ENCODE measurements around the gene MARCHF9.
"Not testable (repeated sequence)": the region's sequence is repeated elsewhere in the genome, so short reads cannot be mapped to it uniquely, and the experiment has no call there.

The MARCHF9 gene, protein sequence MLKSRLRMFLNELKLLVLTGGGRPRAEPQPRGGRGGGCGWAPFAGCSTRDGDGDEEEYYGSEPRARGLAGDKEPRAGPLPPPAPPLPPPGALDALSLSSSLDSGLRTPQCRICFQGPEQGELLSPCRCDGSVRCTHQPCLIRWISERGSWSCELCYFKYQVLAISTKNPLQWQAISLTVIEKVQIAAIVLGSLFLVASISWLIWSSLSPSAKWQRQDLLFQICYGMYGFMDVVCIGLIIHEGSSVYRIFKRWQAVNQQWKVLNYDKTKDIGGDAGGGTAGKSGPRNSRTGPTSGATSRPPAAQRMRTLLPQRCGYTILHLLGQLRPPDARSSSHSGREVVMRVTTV

GRCh38 chr12:57754411-57755193 is at the start of gene MARCHF9:
Gene MARCHF9, plus strand, starts transcription at chr12:57755103. Its CDS starts 426 bp downstream, at chr12:57755529.
- DNase-seq, result peak; percentile 73

- no peak for DNase-seq
Observed at GRCh38 chr12:57707250-57707649, 47.7 kb upstream of the MARCHF9 start.

GRCh38 chr12:57708296-57708695 is 46.6 kb upstream of the MARCHF9 start:
- DNase-seq, result no peak

DNA sequence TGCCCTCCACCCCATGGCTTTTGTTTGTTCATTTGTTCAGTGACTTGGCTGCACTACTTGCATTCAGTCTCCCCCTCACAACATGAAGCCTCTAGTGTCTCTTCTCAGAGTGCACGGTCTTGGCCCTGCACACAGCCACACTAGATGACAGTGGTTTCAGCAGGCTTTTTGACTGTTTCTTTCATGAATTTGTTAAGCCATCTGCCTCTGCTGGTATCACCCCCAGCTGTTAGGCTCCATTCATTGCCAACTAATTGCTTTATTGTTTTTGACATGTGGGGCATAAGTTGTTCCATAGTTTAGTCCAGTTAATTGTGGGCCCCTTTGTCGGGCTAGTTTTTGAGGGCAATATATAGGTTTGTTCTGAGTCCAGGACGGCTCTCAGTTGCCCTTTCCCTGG is 42.2 kb upstream of the MARCHF9 start:
- no peak for DNase-seq

- DNase-seq, result no peak
Observed at GRCh38 chr12:57713209-57713608, 41.7 kb upstream of the MARCHF9 start.

DNA sequence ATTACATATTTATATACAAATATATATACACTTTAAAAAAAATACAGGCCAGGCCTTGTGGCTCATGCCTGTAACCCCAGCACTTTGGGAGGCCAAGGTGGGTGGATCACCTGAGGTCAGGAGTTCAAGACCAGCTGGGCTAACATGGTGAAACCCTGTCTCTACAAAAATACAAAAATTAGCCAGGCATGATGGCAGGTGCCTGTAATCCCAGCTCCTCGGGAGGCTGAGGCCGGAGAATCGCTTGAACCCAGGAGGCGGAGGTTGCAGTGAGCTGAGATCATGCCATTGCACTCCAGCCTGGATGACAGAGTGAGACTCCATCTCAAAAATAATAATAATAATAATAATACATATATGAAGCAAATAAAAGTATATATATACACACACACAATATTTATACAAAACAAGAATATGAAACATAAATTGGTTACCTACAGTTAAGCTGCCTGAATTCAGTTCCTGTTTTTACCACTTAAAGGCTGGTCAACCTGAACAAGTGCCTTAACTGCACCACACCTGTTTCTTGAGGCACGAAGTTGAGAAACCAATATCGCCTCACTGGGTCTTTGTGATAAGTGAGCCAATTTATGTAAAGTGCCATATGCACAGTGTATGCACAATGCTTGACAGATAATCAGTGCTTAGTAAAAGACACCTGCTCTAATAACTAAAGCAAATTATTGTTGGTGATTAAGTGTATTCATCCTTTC is 39.7 kb upstream of the MARCHF9 start:
- DNase-seq, result not testable (repeated sequence)

GRCh38 chr12:57715786-57716185 is 39.1 kb upstream of the MARCHF9 start:
- DNase-seq, result no peak

GRCh38 chr12:57716305-57716704 is 38.6 kb upstream of the MARCHF9 start:
- DNase-seq, result no peak

DNA sequence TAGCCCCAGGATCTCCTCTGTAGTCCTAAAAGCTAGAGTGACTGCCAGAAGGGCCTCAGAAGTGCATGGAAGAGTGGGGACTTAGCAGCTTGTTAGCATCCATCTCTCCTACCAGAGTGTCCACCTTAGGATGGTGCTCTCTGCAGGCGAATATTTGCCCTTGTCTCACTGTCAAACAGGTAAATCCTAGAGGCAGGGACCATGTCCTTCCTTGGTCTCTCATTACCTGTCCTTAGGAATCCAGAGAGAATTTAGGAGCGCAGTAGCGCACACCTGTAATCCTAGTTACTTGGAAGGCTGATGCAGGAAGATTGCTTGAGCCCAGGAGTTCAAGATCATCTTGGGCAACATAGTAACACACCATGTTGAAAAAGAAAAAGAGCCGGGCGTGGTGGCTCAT is 37.8 kb upstream of the MARCHF9 start:
- DNase-seq, result no peak

- no peak for DNase-seq
Observed at GRCh38 chr12:57717846-57718640, 36.9 kb upstream of the MARCHF9 start.

DNA sequence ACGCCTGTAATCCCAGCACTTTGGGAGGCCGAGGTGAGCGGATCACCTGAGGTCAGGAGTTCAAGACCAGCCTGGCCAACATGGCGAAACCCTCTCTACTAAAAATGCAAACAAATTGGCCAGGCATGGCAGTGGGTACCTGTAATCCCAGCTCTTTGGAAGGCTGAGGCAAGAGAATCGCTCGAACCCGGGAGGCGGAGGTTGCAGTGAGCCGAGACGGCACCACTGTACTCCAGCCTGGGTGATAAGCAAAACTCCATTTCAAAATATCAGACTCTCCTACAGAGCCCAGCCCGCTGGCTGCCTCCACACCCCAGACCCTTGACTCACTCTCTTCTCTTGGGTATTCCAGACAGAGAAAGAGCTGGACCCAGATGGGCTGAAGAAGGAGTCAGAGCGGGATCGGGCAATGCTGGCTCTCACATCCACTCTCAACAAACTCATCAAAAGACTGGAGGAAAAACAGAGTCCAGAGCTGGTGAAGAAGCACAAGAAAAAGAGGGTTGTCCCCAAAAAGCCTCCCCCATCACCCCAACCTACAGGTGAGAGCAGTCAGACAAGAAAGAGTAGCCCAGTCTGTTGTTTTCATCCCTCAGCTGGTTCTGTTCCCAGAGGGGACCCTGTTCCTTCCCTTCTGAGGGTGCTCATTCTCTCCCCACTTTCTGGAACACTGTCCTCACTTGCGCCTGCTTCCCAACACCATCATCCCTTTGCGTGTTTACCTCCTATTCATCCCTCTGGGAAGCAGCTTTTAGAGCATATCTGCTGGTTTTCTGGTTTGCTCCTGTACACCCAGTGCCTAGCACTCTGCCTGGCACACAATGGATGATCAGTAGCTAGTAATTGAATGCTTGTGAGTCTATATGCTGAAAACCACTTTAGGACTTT is 36.0 kb upstream of the MARCHF9 start:
- no peak for DNase-seq

DNA sequence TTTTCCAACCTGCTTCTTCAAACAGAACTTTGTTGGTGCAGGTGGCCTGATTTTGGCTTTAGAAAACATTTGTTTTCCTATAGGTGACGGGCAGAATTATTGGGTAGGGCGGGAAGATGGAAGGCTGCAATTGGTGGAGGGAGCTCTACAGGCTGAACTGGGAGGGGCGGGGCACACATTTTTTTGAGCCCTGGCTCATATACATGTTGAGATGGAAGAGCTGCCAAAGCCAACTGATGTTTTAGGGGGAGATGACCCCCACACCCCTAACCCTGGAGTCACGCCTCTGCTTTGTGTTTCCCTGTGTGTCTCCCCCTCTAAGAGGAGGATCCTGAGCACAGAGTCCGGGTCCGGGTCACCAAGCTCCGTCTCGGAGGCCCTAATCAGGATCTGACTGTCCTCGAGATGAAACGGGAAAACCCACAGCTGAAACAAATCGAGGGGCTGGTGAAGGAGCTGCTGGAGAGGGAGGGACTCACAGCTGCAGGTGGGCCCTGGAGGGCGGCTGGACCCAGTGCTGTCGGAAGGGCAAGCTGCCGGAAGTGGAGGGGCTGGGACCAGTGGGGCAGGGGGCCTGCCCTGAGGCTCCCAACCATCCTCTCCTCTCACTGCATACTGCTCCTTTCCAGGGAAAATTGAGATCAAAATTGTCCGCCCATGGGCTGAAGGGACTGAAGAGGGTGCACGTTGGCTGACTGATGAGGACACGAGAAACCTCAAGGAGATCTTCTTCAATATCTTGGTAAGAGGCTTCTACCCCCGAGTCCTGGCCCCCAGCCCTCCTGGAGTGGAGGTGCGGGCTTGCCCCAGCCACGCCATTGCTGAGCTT is 34.9 kb upstream of the MARCHF9 start:
- no peak for DNase-seq

- no peak for DNase-seq
Observed at GRCh38 chr12:57720606-57721595, 34.0 kb upstream of the MARCHF9 start.

DNA sequence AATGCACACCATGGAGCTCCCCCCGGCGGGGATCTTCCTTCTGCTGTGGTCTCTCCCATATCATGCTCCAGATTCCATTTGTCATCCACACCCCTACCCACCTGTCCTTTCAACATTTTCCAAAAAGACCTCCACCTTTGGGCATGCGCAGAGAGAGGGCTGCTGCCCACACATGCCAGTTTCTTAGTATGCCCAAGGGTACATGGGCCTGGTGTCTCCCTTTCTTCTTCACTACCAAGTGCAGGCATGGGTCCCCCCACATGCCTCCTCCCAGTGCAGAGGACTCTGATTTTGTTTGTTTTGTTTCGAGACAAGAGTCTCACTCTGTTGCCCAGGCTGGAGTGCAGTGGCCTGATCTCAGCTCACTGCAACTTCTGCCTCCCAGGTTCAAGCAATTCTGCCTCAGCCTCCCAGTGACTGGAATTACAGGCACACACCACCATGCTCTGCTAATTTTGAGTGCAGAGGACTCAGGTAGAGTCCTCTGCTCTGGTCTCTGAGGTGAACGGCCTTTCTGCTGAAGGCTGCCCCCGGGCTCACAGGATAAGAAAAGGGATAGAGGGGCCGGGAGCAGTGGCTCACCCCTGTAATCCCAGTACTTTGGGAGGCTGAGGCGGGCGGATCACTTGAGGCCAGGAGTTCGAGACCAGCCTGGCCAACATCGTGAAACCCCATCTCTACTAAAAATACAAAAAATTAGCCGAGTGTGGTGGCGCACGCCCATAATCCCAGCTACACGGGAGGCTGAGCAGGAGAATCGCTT is 32.9 kb upstream of the MARCHF9 start:
- not testable (repeated sequence) for DNase-seq

DNA sequence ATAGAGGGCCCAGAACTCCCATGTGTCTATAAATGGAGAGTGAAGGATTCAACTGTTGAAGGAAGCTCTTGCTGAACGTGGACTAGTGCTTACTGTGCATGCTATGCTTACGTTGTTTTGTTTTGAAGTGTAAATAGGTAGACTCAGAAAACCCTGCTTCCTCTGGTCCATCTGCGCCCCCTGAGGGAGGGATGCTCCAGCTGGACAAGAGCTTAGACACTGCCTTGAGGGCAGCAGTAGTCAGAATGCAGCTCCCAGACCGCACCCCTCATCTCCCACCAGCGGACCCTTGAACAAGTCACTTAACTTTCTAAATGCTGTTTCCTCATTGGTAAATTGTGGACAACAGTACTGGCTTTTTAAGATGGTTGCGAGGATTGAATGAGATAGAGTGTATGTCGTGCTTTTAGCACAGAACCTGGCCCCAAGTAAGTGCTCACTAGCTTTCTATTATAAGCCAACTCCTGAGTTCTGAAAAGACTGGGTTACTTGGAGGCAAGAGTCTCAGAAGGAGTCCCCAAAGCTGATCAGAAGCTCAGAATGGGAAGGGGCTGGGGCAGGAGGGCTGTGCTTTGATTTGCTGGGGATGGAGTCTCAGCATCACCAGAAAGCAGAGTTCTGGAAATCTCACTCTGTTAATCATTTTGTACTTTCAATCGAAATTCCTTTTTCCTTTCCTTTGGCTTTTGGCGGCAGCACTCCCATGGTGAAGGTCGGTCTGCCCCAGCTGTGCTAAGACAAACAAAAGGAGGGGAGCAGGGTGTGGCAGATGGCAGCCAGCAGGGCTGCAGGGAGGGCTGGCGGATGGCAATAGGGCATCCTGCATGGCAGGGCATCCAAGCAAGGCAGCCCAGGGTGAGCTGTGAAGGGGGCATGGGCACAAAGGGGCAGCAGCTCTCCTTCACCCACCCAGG is 31.9 kb upstream of the MARCHF9 start:
- no peak for DNase-seq

GRCh38 chr12:57723630-57723962 is 31.3 kb upstream of the MARCHF9 start:
- DNase-seq, result no peak
